Caki2 (cell line): ENCODE data around the gene STK32B. TPM values are rescaled to one million over a fixed set of nuclear protein-coding genes. Genes with fewer than 3 reads are reported as not detected.
"Not testable (repeated sequence)": the region's sequence is repeated elsewhere in the genome, so short reads cannot be mapped to it uniquely, and the experiment has no call there.

Source experiments
- DNase-seq: peaks from one replicate; pipeline ENCODE4 v3.0.0-alpha.2; 2015; ENCODE audit warnings: low read depth
- in situ Hi-C: cut with HindIII; loops from 2 replicates; pipeline ENCODE4 v1.10.0; 2016; ENCODE audit warnings: low sequenced_read_pairs, low pct_unique_long_range_greater_than_20kb, mixed read lengths
- total RNA-seq: library from RNA; depleted of rRNA; stranded (reverse); fragments of >200 nt; shearing (Covaris generic); gene quantifications from 2 replicates; pipeline ENCODE4 v1.2.3, GENCODE V29; 2014; ENCODE audit warnings: low replicate concordance

The STK32B gene
- total RNA-seq, 1 experiment from 2014 or later: 5.3 TPM

GRCh38 chr4:5416637-5417036 lies 365.4 kb downstream of the STK32B start:
- in situ Hi-C loops: no loop called here
- no peak for DNase-seq

GRCh38 chr4:5420266-5420665 lies 369.0 kb downstream of the STK32B start:
- no peak for DNase-seq
- in situ Hi-C loops: no loop called here

- no peak for DNase-seq
- in situ Hi-C loops: no loop called here
These were observed 370.1 kb downstream of the STK32B start for GRCh38 chr4:5421416-5421815.

GRCh38 chr4:5422195-5422594 lies 370.9 kb downstream of the STK32B start:
- no peak for DNase-seq
- in situ Hi-C loops: no loop called here

GRCh38 chr4:5423670-5424069 lies 372.4 kb downstream of the STK32B start:
- DNase-seq: no peak
- in situ Hi-C loops: no loop called here

GRCh38 chr4:5424211-5424610 lies 372.9 kb downstream of the STK32B start:
- no peak for DNase-seq
- in situ Hi-C loops: no loop called here

- in situ Hi-C loops: no loop called here
- DNase-seq: no peak
These were observed 373.6 kb downstream of the STK32B start for GRCh38 chr4:5424901-5425300.

- DNase-seq: no peak
- in situ Hi-C loops: no loop called here
These were observed 378.5 kb downstream of the STK32B start for GRCh38 chr4:5429747-5430146.

- in situ Hi-C loops: no loop called here
- no peak for DNase-seq
These were observed 381.9 kb downstream of the STK32B start for GRCh38 chr4:5433196-5433595.

- in situ Hi-C loops: no loop called here
- no peak for DNase-seq
These were observed 383.9 kb downstream of the STK32B start for GRCh38 chr4:5435201-5435600.

- DNase-seq: no peak
- in situ Hi-C loops: no loop called here
These were observed 384.5 kb downstream of the STK32B start for GRCh38 chr4:5435823-5436222.

- in situ Hi-C loops, DNase-seq: not testable (repeated sequence)
These were observed 392.9 kb downstream of the STK32B start for GRCh38 chr4:5443976-5444802.

GRCh38 chr4:5444918-5445517 lies 393.7 kb downstream of the STK32B start:
- no peak for DNase-seq
- in situ Hi-C loops: no loop called here

- in situ Hi-C loops: no loop called here
- DNase-seq: no peak
These were observed 395.4 kb downstream of the STK32B start for GRCh38 chr4:5446595-5447226.

- in situ Hi-C loops: no loop called here
- no peak for DNase-seq
These were observed 396.5 kb downstream of the STK32B start for GRCh38 chr4:5447755-5448154.

GRCh38 chr4:5448221-5448620 lies 396.9 kb downstream of the STK32B start:
- in situ Hi-C loops: no loop called here
- DNase-seq: no peak

GRCh38 chr4:5451243-5451642 lies 400.0 kb downstream of the STK32B start:
- no peak for DNase-seq
- in situ Hi-C loops: no loop called here

- DNase-seq: no peak
- in situ Hi-C loops: no loop called here
These were observed 400.9 kb downstream of the STK32B start for GRCh38 chr4:5452156-5452555.

- in situ Hi-C loops: no loop called here
- no peak for DNase-seq
These were observed 403.8 kb downstream of the STK32B start for GRCh38 chr4:5455003-5455585.
